OCI-LY3 (cell line): Measurements from ENCODE around the gene ARSK.

Experiments
- EZH2phosphoT487 ChIP-seq: fragments of 200-600 bp; shearing (Covaris generic); IDR thresholded peaks from 2 replicates; pipeline ENCODE4 v1.6.1; 2018; ENCODE audit warnings: antibody characterized with exemption, mixed run types, low read depth
- TF ChIP-seq, protein P1 (sequence below): fragments of 200-600, 300-600 bp; sonication (generic); IDR thresholded peaks from 2 replicates; pipeline ENCODE4 v1.5.1; 2014; ENCODE audit warnings: antibody characterized with exemption, low read length, low read depth

DNA sequence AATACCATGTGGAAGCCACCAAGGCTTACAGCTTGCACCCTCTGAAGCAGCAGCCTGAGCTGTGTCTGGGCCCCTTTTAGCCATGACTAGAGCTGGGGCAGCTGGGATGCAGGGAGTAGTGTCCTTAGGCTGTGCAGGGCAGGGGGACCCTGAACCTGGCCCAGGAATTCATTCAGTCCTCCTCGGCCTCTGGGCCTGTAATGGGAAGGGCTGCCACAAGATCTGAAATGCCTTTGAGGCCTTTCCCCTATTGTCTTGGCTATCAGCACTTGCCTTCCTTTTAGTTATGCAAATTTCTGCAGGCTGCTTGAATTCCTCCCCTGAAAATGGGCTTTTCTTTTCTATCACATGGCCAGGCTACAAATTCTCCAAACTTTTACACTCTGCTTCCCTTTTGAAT is 74.0 kb downstream of the ARSK start:
- TF ChIP-seq, protein P1, sequence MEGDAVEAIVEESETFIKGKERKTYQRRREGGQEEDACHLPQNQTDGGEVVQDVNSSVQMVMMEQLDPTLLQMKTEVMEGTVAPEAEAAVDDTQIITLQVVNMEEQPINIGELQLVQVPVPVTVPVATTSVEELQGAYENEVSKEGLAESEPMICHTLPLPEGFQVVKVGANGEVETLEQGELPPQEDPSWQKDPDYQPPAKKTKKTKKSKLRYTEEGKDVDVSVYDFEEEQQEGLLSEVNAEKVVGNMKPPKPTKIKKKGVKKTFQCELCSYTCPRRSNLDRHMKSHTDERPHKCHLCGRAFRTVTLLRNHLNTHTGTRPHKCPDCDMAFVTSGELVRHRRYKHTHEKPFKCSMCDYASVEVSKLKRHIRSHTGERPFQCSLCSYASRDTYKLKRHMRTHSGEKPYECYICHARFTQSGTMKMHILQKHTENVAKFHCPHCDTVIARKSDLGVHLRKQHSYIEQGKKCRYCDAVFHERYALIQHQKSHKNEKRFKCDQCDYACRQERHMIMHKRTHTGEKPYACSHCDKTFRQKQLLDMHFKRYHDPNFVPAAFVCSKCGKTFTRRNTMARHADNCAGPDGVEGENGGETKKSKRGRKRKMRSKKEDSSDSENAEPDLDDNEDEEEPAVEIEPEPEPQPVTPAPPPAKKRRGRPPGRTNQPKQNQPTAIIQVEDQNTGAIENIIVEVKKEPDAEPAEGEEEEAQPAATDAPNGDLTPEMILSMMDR, result no peak
- TF ChIP-seq EZH2phosphoT487, result no peak
